Fibroblast of skin of abdomen (primary cell): ENCODE measurements around the gene VPS26B.
"Not testable (repeated sequence)": the region's sequence is repeated elsewhere in the genome, so short reads cannot be mapped to it uniquely, and the experiment has no call there.

Experiments
- DNase-seq: peaks from one replicate; pipeline ENCODE4 v3.0.0-alpha.2; 2013

VPS26B gene

GRCh38 chr11:134231958-134232659 is 7.6 kb downstream of the VPS26B start:
- no peak for DNase-seq

DNA sequence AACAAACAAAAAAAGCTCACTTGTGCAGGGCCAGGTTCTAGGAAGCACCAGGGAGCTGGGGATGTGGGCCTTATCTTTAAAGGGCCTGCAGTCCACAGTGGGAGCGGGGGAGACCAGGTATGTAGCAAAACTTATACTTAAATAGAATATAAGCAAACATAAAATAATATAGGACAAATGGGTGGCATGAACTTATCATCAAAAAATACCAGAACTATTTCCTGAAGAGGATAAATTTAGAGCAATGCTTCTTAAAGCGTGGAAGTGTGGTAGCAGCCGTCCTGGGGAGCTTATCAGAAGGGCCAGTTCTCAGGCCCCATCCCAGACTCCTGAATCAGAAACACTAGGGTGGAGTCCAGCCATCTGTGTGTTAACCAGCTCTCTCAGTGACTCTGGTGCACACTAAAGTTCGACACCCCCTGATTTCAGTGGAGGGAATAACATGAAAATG is 9.3 kb downstream of the VPS26B start:
- DNase-seq = no peak

- DNase-seq = no peak
Observed at GRCh38 chr11:134235399-134235798, 10.9 kb downstream of the VPS26B start.

DNA sequence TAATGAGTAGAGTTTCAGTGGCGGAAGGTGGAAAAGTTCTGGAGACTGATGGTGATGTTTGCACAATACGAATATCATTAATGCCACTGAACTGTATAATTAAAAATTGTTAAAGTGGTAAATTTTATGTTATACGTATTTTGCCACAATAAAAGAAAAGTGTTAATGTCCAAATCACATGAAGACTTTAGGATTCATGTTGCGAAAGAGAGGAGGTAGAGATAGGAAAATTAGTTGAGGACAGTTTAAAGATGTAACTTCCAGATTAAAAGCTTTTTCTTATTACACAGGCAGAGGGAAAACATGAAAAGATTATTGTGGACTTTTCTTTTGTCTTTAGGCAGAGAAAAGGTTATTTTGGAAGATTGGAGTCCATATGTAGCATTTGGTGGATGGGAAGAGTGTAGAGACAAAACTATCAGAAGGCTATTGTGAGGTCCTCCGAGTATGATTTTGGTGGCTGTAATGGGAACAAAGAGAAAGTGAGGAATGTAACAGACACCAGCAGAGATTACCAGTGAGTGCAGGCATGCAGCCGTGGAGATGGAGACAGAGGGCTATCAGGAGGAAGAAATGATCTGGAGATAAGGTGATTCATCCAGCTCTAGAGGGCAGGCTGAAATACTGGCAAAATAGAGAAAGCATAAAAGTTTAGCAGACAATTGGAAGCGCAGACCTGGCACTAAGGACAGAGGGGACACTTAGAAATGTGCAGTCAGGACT is 12.5 kb downstream of the VPS26B start:
- DNase-seq = no peak

DNA sequence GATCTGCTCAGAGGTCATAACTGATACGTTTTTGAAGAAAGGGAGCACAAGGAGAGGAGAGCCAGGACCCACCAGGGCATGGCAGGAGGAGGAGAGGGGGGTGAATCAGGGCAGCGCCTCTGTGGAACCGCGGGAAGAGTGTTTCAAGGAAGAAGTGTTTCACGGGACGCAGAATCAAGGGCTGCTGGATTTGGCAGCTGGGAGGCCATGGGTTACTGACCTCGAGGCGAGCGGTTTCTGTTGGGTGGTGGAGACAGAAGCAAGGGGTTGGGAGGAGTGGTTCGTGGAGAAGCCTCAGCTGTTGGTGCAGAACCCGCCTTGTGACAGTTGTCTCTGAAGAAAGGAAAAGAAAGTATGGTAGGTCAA is 13.1 kb downstream of the VPS26B start:
- no peak for DNase-seq

DNA sequence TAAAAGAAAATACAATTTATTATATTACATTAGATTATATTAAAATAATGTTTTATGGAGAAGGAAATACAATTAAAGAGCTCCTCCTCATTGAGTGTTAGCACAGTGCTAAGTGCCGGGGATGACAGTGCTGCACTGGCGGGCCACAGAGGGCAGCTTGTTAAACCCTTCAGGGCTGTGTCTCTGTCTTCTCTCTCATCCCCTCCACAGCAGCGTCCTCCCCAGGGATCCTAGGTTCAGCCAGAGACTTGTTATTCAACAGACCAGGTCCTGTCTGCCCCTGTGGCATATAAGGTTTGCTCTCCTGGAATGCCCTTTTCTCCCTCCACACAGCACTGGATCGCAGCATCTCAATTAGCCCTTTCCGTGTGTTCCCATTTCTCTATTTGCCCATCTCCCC is 14.5 kb downstream of the VPS26B start:
- DNase-seq = no peak

DNA sequence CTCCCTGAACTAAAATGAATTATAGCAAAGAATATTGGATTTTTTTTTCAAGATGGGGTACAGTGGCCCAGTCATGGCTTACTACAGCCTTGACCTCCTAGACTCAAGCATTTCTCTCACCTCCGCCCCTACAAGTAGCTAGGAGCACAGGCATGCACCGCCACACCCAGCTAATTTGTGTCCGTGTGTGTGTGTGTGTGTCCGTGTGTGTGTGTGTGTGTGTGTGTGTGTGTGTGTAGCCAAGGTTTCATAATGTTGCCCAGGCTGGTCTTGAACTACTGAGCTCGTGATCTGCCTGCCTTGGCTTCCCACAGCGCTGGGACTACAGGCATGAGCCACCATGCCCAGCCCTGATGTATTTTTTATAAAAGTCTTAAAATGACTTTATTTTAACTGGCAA is 16.1 kb downstream of the VPS26B start:
- no peak for DNase-seq

DNA sequence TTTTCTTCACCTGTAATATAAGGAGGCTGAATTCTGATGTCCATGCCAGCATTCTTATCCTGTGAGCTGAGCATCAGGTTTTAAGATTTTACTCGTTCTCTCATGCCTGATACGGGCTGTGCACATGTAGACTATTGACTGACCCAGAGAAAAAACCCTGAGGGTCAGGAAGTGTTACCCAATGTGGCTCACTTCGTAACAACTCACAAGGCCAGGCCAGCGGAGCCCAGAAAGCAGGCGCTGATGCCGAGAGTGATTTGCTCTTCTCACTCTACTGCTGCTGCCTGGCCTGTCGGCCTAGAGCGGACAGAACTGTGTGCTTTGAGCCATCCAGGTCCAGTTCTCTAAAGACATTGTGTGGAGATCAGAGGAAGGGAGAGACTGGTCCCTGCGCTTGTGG is 17.9 kb downstream of the VPS26B start:
- DNase-seq = no peak

- DNase-seq = no peak
Observed at GRCh38 chr11:134243913-134244312, 19.4 kb downstream of the VPS26B start.

DNA sequence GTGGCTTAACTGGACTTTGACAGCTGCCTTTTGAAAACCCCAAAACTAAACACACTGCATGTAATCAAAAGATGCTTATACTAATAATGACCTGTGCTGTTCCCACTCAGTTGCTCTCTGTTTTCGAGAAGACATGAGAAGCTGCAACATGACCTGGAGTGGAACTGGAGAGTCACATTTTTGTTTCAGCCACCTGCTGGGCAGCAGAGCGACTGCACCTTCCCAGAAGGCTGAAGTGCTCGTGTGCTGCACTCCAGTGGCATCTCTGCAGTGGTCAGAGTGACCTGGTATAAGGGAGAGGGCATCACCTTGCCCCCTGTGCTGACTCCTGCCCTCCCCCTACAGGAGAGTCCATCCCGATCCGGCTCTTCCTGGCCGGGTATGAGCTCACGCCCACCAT is 20.1 kb downstream of the VPS26B start:
- no peak for DNase-seq

DNA sequence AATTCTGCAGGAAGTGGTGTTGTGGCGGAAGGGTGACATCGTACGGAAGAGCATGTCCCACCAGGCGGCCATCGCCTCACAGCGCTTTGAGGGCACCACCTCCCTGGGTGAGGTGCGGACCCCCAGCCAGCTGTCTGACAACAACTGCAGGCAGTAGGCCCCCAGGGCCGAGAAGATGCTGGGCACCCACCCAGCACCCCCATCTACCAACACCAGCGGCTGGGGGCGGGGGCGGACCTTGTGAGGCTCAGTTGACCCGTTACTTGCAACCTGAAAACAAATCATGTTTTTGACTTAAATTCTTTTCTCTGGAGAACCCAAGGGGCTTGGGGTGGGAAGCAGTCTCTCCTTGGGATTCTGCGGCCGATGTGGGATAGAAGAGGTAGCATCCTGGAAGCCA is 21.0 kb downstream of the VPS26B start:
- no peak for DNase-seq

GRCh38 chr11:134246100-134246499 is 21.6 kb downstream of the VPS26B start:
- no peak for DNase-seq

- no peak for DNase-seq
Observed at GRCh38 chr11:134246678-134247077, 22.2 kb downstream of the VPS26B start.

DNA sequence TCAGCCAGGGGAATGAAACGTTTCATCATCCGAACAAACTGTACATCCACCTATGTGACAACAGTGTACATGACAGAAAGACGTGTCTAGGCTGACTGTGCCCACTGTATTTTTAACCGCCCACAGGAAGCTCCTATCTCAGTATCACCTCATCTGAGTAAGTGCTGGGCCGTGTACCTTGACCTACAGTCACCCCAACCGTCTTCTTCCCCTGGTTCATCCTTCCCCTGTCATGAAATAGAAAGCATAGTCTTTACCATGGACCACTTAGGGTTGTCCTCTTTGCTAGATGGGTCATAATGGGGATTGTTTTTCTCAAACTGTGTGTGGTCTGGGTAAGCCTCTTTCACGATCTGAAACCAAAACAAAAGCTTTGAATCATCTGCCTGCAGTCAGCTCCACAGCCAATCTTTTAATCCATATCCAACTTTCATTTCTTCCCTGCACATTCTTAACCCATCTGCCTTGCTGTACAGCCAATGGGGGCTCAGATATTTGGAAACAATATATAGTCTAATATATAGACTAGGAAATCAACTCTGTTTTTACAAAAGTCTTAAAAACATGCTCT is 24.5 kb downstream of the VPS26B start:
- DNase-seq = no peak

GRCh38 chr11:134250246-134250645 is 25.8 kb downstream of the VPS26B start:
- DNase-seq = no peak

DNA sequence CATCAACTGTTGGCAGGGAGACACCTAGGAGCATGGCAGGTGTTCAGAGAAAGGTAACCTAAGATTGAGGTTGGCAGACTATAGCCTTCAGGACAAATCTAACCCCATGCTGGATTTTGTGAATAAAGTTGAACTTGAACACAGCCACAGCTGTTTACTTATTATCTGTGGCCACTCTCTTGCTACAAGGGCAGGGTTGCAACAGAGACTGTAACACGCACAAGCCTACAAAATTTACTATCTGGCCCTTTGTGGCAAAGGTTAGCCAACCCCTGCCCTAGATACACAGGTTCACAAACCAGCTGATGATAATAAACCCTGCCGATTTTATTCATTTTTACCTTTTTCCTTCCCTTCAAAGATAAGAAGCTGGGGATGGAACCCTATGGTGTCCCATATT is 26.2 kb downstream of the VPS26B start:
- no peak for DNase-seq

DNA sequence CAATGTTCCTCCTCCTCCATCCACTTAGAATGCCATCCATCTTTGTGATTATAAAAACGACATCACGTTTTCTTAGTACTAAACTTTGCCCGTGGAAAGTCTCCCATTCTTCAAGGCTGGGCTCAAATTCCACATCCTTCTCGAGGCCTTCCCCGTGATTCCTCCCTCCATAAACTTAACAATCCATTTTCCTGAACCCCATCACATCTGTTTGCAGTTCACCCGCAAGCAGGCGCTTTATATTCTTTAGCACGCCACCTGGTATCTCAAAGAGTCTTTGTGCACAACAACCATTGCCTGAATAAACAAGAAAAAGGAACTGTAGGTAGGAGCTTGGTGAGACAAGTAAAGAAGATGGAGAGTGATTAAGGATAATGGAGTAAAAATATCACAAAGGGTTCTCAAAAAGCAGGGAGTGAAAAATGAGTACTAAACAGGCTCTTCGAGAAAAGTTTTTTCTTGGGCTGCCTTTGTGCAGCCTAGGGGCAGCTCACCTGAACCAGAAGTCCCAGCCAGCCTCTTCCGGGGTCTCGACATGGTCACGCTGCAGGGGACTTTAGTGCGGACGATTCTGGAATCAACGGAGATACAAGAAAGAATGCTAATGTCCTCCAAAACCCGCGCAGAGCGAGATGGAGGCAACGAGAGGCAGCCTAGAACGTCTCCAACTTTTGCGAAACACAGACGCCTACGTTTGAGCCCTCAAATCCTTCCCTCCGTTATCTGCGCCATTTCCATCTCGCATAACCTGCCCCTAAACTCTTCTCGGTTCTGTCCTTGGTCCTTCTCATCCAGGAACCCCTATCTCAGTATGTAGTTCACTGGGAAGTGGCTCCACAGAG is 28.1 kb downstream of the VPS26B start:
- DNase-seq = peak; percentile 44

- DNase-seq = peak; percentile 96
Observed at GRCh38 chr11:134253188-134253993, 28.9 kb downstream of the VPS26B start, which contains the start of the genes ACAD8 and THYN1. ACAD8 (plus strand) TSS chr11:134253568; CDS start chr11:134253601, 33 bp downstream. THYN1 (minus strand) TSS chr11:134253352; CDS start chr11:134252882, 470 bp downstream.

- DNase-seq = no peak
Observed at GRCh38 chr11:134254433-134255183, 30.1 kb downstream of the VPS26B start.

- not testable (repeated sequence) for DNase-seq
Observed at GRCh38 chr11:134255184-134255561, 30.7 kb downstream of the VPS26B start.

- no peak for DNase-seq
Observed at GRCh38 chr11:134257101-134257500, 32.6 kb downstream of the VPS26B start.
